HUES48 (cell line): Measurements from ENCODE around the gene HAVCR1.
"Not testable (repeated sequence)": the region's sequence is repeated elsewhere in the genome, so short reads cannot be mapped to it uniquely, and the experiment has no call there.

Experiments used
- H3K27ac ChIP-seq: one replicate; pipeline ENCODE4 v1.7.0; 2013; ENCODE audit warnings: low read depth, low read length, inconsistent platforms
- H3K27me3 ChIP-seq: 2 replicates; pipeline ENCODE4 v1.6.1; 2013; ENCODE audit warnings: mild to moderate bottlenecking, low read length; ENCODE audit not compliant: control insufficient read depth, insufficient read depth
- H3K36me3 ChIP-seq: 2 replicates; pipeline ENCODE4 v1.6.1; 2013; ENCODE audit warnings: low read length; ENCODE audit not compliant: control insufficient read depth, insufficient read depth
- H3K4me1 ChIP-seq: 2 replicates; pipeline ENCODE4 v1.6.1; 2013; ENCODE audit warnings: mild to moderate bottlenecking, low read length; ENCODE audit not compliant: control insufficient read depth, insufficient read depth
- H3K4me3 ChIP-seq: 2 replicates; pipeline ENCODE4 v1.5.1; 2013; ENCODE audit warnings: mild to moderate bottlenecking, low read depth, low read length
- H3K9ac ChIP-seq: 2 replicates; pipeline ENCODE4 v1.6.1; 2013; ENCODE audit warnings: mild to moderate bottlenecking, low read depth, low read length, moderate library complexity
- H3K9me3 ChIP-seq: 2 replicates; pipeline ENCODE4 v1.6.1; 2013; ENCODE audit warnings: low read length; ENCODE audit not compliant: control insufficient read depth, insufficient read depth

The HAVCR1 gene

GRCh38 chr5:157026789-157027424 lies 32.0 kb downstream of the HAVCR1 start:
- no peak overlapping the region for H3K27ac ChIP-seq
- no peak overlapping the region for H3K9ac ChIP-seq
- H3K27me3 ChIP-seq = no peaks in the 10 kb centered on the region
- H3K9me3 ChIP-seq = no peaks in the 10 kb centered on the region
- H3K36me3 ChIP-seq = no peaks in the 10 kb centered on the region
- H3K4me1 ChIP-seq = no peaks in the 10 kb centered on the region
- H3K4me3 ChIP-seq = no peak overlapping the region

GRCh38 chr5:157025093-157025698 lies 33.7 kb downstream of the HAVCR1 start:
- Histone ChIP-seq H3K4me3 (no peak overlapping the region), H3K9me3 (no peaks in the 10 kb centered on the region), H3K4me1 (no peaks in the 10 kb centered on the region), H3K27ac (no peak overlapping the region), H3K36me3 (no peaks in the 10 kb centered on the region), H3K9ac (no peak overlapping the region), H3K27me3 (no peaks in the 10 kb centered on the region)

- Histone ChIP-seq H3K9me3 (no peaks in the 10 kb centered on the region), H3K27me3 (no peaks in the 10 kb centered on the region), H3K36me3 (no peaks in the 10 kb centered on the region), H3K9ac (no peak overlapping the region), H3K4me1 (no peaks in the 10 kb centered on the region), H3K27ac (no peak overlapping the region), H3K4me3 (no peak overlapping the region)
Observed at GRCh38 chr5:157024208-157024959, 34.5 kb downstream of the HAVCR1 start.

- no peaks in the 10 kb centered on the region for H3K4me1 ChIP-seq
- H3K9ac ChIP-seq = no peak overlapping the region
- no peak overlapping the region for H3K27ac ChIP-seq
- no peaks in the 10 kb centered on the region for H3K36me3 ChIP-seq
- H3K9me3 ChIP-seq = peaks cover 2% of the 10 kb centered on the region; the same call in 1 of the 2 replicates
- H3K4me3 ChIP-seq = no peak overlapping the region
- no peaks in the 10 kb centered on the region for H3K27me3 ChIP-seq
Observed at GRCh38 chr5:157022024-157022423, 36.9 kb downstream of the HAVCR1 start.

- no peaks in the 10 kb centered on the region for H3K4me1 ChIP-seq
- no peak overlapping the region for H3K27ac ChIP-seq
- no peak overlapping the region for H3K4me3 ChIP-seq
- H3K9ac ChIP-seq = no peak overlapping the region
- no peaks in the 10 kb centered on the region for H3K36me3 ChIP-seq
- H3K27me3 ChIP-seq = no peaks in the 10 kb centered on the region
- H3K9me3 ChIP-seq = peaks cover 2% of the 10 kb centered on the region; the same call in 1 of the 2 replicates
Observed at GRCh38 chr5:157020511-157021222, 38.2 kb downstream of the HAVCR1 start.

GRCh38 chr5:157020002-157020401 lies 38.9 kb downstream of the HAVCR1 start:
- Histone ChIP-seq H3K4me1 (no peaks in the 10 kb centered on the region), H3K27ac (no peak overlapping the region), H3K36me3 (no peaks in the 10 kb centered on the region), H3K4me3 (no peak overlapping the region), H3K9ac (no peak overlapping the region), H3K27me3 (no peaks in the 10 kb centered on the region), H3K9me3 (peaks cover 2% of the 10 kb centered on the region; the same call in 1 of the 2 replicates)

GRCh38 chr5:157014143-157014542 lies 44.8 kb downstream of the HAVCR1 start:
- not testable (repeated sequence) for H3K4me3 ChIP-seq, H3K9ac ChIP-seq, H3K27me3 ChIP-seq, H3K36me3 ChIP-seq, H3K4me1 ChIP-seq, H3K27ac ChIP-seq, H3K9me3 ChIP-seq

- no peaks in the 10 kb centered on the region for H3K27me3 ChIP-seq
- no peaks in the 10 kb centered on the region for H3K36me3 ChIP-seq
- no peak overlapping the region for H3K4me3 ChIP-seq
Observed at GRCh38 chr5:157006262-157006661, 52.7 kb downstream of the HAVCR1 start.

GRCh38 chr5:157004893-157005551 lies 53.9 kb downstream of the HAVCR1 start:
- Histone ChIP-seq H3K4me3 (no peak overlapping the region), H3K9ac (no peak overlapping the region), H3K27me3 (no peaks in the 10 kb centered on the region), H3K27ac (no peak overlapping the region), H3K9me3 (no peaks in the 10 kb centered on the region; the same call in 1 of the 2 replicates), H3K36me3 (no peaks in the 10 kb centered on the region), H3K4me1 (no peaks in the 10 kb centered on the region)

More at GRCh38 chr5:157006262-157006661, 52.7 kb downstream of the HAVCR1 start:
- Histone ChIP-seq H3K4me1 (no peaks in the 10 kb centered on the region), H3K27ac (no peak overlapping the region), H3K9ac (no peak overlapping the region), H3K9me3 (no peaks in the 10 kb centered on the region; the same call in 1 of the 2 replicates)

GRCh38 chr5:156991714-156992113 lies 67.2 kb downstream of the HAVCR1 start:
- no peaks in the 10 kb centered on the region for H3K4me1 ChIP-seq
- no peaks in the 10 kb centered on the region for H3K27me3 ChIP-seq
- H3K27ac ChIP-seq = no peak overlapping the region
- H3K4me3 ChIP-seq = no peak overlapping the region
- no peaks in the 10 kb centered on the region for H3K9me3 ChIP-seq
- no peak overlapping the region for H3K9ac ChIP-seq
- H3K36me3 ChIP-seq = no peaks in the 10 kb centered on the region
